Activated effector memory CD4-positive, alpha-beta T cell treated with Interleukin-2 at 50 U/mL for 16 hours (primary cell): ENCODE results near the gene TOR1A.
"Not testable (repeated sequence)": the region's sequence is repeated elsewhere in the genome, so short reads cannot be mapped to it uniquely, and the experiment has no call there.

ENCODE experiments used
- DNase-seq: peaks from one replicate; pipeline ENCODE4 v3.0.0-alpha.2; 2020

TOR1A gene

GRCh38 chr9:129779560-129780190 is 44.3 kb downstream of the TOR1A start:
- DNase-seq = no peak

GRCh38 chr9:129778469-129778868 is 45.5 kb downstream of the TOR1A start:
- no peak for DNase-seq

- no peak for DNase-seq
These were observed 46.2 kb downstream of the TOR1A start for GRCh38 chr9:129777769-129778130.

GRCh38 chr9:129776938-129777768 is 46.8 kb downstream of the TOR1A start:
- peak; percentile 2 for DNase-seq

GRCh38 chr9:129776566-129776937 is 47.4 kb downstream of the TOR1A start:
- DNase-seq = no peak

- DNase-seq = not testable (repeated sequence)
These were observed 47.8 kb downstream of the TOR1A start for GRCh38 chr9:129776096-129776495.

GRCh38 chr9:129775448-129775798 is 48.5 kb downstream of the TOR1A start:
- DNase-seq = no peak

GRCh38 chr9:129774791-129775447 is 49.0 kb downstream of the TOR1A start:
- DNase-seq = no peak

GRCh38 chr9:129773262-129774048 is 50.5 kb downstream of the TOR1A start:
- no peak for DNase-seq

- no peak for DNase-seq
These were observed 53.2 kb downstream of the TOR1A start for GRCh38 chr9:129770741-129771140.

- no peak for DNase-seq
These were observed 54.3 kb downstream of the TOR1A start for GRCh38 chr9:129769669-129770068.

- no peak for DNase-seq
These were observed 55.5 kb downstream of the TOR1A start for GRCh38 chr9:129768486-129768885.

GRCh38 chr9:129765764-129766317 is 58.1 kb downstream of the TOR1A start:
- no peak for DNase-seq

GRCh38 chr9:129762985-129763926 is 60.7 kb downstream of the TOR1A start:
- no peak for DNase-seq
